ENCODE data around the gene GRIK3.
"Not testable (repeated sequence)": the region's sequence is repeated elsewhere in the genome, so short reads cannot be mapped to it uniquely, and the experiment has no call there.

- not testable (repeated sequence) for TF ChIP-seq EZH2 (IDR thresholded peaks at IDR 0.05; ENCODE audit: borderline replicate concordance)
- TF ChIP-seq, protein P1, sequence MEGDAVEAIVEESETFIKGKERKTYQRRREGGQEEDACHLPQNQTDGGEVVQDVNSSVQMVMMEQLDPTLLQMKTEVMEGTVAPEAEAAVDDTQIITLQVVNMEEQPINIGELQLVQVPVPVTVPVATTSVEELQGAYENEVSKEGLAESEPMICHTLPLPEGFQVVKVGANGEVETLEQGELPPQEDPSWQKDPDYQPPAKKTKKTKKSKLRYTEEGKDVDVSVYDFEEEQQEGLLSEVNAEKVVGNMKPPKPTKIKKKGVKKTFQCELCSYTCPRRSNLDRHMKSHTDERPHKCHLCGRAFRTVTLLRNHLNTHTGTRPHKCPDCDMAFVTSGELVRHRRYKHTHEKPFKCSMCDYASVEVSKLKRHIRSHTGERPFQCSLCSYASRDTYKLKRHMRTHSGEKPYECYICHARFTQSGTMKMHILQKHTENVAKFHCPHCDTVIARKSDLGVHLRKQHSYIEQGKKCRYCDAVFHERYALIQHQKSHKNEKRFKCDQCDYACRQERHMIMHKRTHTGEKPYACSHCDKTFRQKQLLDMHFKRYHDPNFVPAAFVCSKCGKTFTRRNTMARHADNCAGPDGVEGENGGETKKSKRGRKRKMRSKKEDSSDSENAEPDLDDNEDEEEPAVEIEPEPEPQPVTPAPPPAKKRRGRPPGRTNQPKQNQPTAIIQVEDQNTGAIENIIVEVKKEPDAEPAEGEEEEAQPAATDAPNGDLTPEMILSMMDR (IDR thresholded peaks at IDR 0.05; ENCODE audit: poor library complexity): not testable (repeated sequence)
Measured at GRCh38 chr1:36767429-36767828, 266.9 kb downstream of the GRIK3 start.
